Measurements from ENCODE around the gene PDK4.

Gene PDK4

GRCh38 chr7:95536656-95537311, 59.5 kb downstream of the PDK4 start:
- in situ Hi-C loops (cut with HindIII; ENCODE audit: low sequenced_read_pairs): loop anchor here (5.0 kb wide), 1 partner anchor 151 kb away; no protein-coding TSS in a partner anchor

GRCh38 chr7:95535662-95536061, 60.7 kb downstream of the PDK4 start:
- in situ Hi-C loops (cut with HindIII; ENCODE audit: low sequenced_read_pairs): loop anchor here (5.0 kb wide), 1 partner anchor 152 kb away; no protein-coding TSS in a partner anchor

- in situ Hi-C loops (cut with HindIII; ENCODE audit: low sequenced_read_pairs): loop anchor here (5.0 kb wide), 1 partner anchor 153 kb away; no protein-coding TSS in a partner anchor
Observed at GRCh38 chr7:95534796-95535195, 61.5 kb downstream of the PDK4 start.

Data from endothelial cell of hepatic sinusoid (primary cell).